GM23338 (cell line): Measurements from ENCODE around the gene ZSCAN25. TPM values are rescaled to one million over a fixed set of nuclear protein-coding genes. Genes with fewer than 3 reads are reported as not detected.

Experiments used
- ATAC-seq: fragments of 200-7000 bp; cut with Tn5 transposase; 3 replicates; pipeline ENCODE4 v1.9.1; 2020
- DNase-seq: peaks from one replicate; pipeline ENCODE4 v3.0.0-alpha.2; 2015; ENCODE audit warnings: low spot score
- H2AFZ ChIP-seq: fragments of 200-600 bp; sonication (generic); 2 replicates; pipeline ENCODE4 v1.8.0; 2016; ENCODE audit warnings: antibody characterized with exemption, mild to moderate bottlenecking, moderate library complexity
- H3F3A ChIP-seq: fragments of 200-600 bp; sonication (generic); replicated peaks from 2 replicates; pipeline ENCODE4 v1.8.0; 2017; ENCODE audit warnings: antibody characterized with exemption, mixed run types, low read depth
- H3K27ac ChIP-seq: fragments of 200-600 bp; sonication (generic); 2 replicates; pipeline ENCODE4 v1.6.1; 2016; ENCODE audit warnings: low read depth
- H3K27me3 ChIP-seq: fragments of 200-600 bp; sonication (generic); 2 replicates; pipeline ENCODE4 v1.8.0; 2016; ENCODE audit warnings: mild to moderate bottlenecking, mixed run types, moderate library complexity; ENCODE audit not compliant: insufficient read depth
- H3K36me3 ChIP-seq: fragments of 200-600 bp; sonication (generic); 2 replicates; pipeline ENCODE4 v1.8.0; 2016; ENCODE audit warnings: mild to moderate bottlenecking; ENCODE audit not compliant: insufficient read depth
- H3K4me1 ChIP-seq: fragments of 200-600 bp; sonication (generic); 2 replicates; pipeline ENCODE4 v1.8.0; 2016; ENCODE audit warnings: mild to moderate bottlenecking, moderate library complexity; ENCODE audit not compliant: insufficient read depth
- H3K4me2 ChIP-seq: fragments of 200-600 bp; sonication (generic); 2 replicates; pipeline ENCODE4 v1.7.1; 2017; ENCODE audit warnings: mixed run types
- H3K4me3 ChIP-seq: fragments of 200-600 bp; sonication (generic); 2 replicates; pipeline ENCODE4 v1.6.1; 2016; ENCODE audit warnings: mixed run types
- H3K79me2 ChIP-seq: fragments of 200-600 bp; sonication (generic); replicated peaks from 2 replicates; pipeline ENCODE4 v1.8.0; 2017; ENCODE audit warnings: mild to moderate bottlenecking; ENCODE audit not compliant: insufficient read depth
- H3K9me2 ChIP-seq: fragments of 200-600 bp; sonication (generic); 2 replicates; pipeline ENCODE4 v1.8.0; 2017; ENCODE audit not compliant: insufficient read depth
- H4K20me1 ChIP-seq: fragments of 200-600 bp; sonication (generic); replicated peaks from 2 replicates; pipeline ENCODE4 v1.8.0; 2017; ENCODE audit warnings: mild to moderate bottlenecking; ENCODE audit not compliant: insufficient read depth
- H3K27ac Mint-ChIP-seq: 2 replicates; pipeline ENCODE4 v1.8.0; 2020; ENCODE audit warnings: inconsistent platforms, mild to moderate bottlenecking, moderate library complexity, mixed read lengths
- H3K27me3 Mint-ChIP-seq: 3 replicates; pipeline ENCODE4 v1.8.0; 2022; ENCODE audit warnings: low read depth, mild to moderate bottlenecking, moderate library complexity, mixed read lengths, inconsistent platforms; ENCODE audit not compliant: insufficient read depth, poor library complexity
- H3K36me3 Mint-ChIP-seq: 3 replicates; pipeline ENCODE4 v1.8.0; 2021; ENCODE audit warnings: low read depth, mild to moderate bottlenecking, inconsistent platforms, moderate library complexity, mixed read lengths
- H3K4me1 Mint-ChIP-seq: 3 replicates; pipeline ENCODE4 v1.8.0; 2020; ENCODE audit warnings: mild to moderate bottlenecking, inconsistent platforms, mixed read lengths
- H3K4me3 Mint-ChIP-seq: 3 replicates; pipeline ENCODE4 v1.8.0; 2021; ENCODE audit warnings: moderate library complexity, mild to moderate bottlenecking, inconsistent platforms, mixed read lengths
- H3K9me3 Mint-ChIP-seq: 3 replicates; pipeline ENCODE4 v1.8.0; 2020; ENCODE audit warnings: moderate library complexity, mild to moderate bottlenecking, inconsistent platforms, mixed read lengths
- CREB1 ChIP-seq: fragments of 250-450 bp; sonication (Bioruptor Pico); IDR thresholded peaks from 2 replicates; pipeline ENCODE4 v1.5.0; 2020; ENCODE audit warnings: low read depth, mild to moderate bottlenecking, moderate library complexity
- EZH2 ChIP-seq: fragments of 200-600 bp; sonication (generic); IDR thresholded peaks from one replicate; pipeline ENCODE4 v1.8.0; 2017; ENCODE audit warnings: antibody characterized with exemption, mild to moderate bottlenecking, low read depth; ENCODE audit not compliant: unreplicated experiment
- EZH2phosphoT487 ChIP-seq: fragments of 200-600 bp; sonication (generic); IDR thresholded peaks from one replicate; pipeline ENCODE4 v1.8.1; 2018; ENCODE audit warnings: antibody characterized with exemption; ENCODE audit not compliant: unreplicated experiment
- JUNB ChIP-seq: IDR thresholded peaks from one replicate; pipeline ENCODE4 v1.6.1; 2016; ENCODE audit warnings: antibody characterized with exemption; ENCODE audit not compliant: unreplicated experiment
- NANOG ChIP-seq: IDR thresholded peaks from 2 replicates; pipeline ENCODE4 v1.6.1; 2016; ENCODE audit warnings: antibody characterized with exemption, borderline replicate concordance
- POLR2AphosphoS5 ChIP-seq: IDR thresholded peaks from 2 replicates; pipeline ENCODE4 v1.6.1; 2016; ENCODE audit warnings: antibody characterized with exemption, low read depth
- STAT1 ChIP-seq: IDR thresholded peaks from one replicate; pipeline ENCODE4 v1.6.1; 2016; ENCODE audit warnings: antibody characterized with exemption; ENCODE audit not compliant: unreplicated experiment
- ZNF114 ChIP-seq: fragments of 250-450 bp; sonication (Bioruptor Pico); IDR thresholded peaks from 2 replicates; pipeline ENCODE4 v1.5.0; 2020; ENCODE audit warnings: mild to moderate bottlenecking, moderate library complexity
- ZNF331 ChIP-seq: fragments of 250-450 bp; sonication (Bioruptor Pico); IDR thresholded peaks from 2 replicates; pipeline ENCODE4 v1.5.0; 2020; ENCODE audit warnings: low read depth, mild to moderate bottlenecking, moderate library complexity
- ZNF462 ChIP-seq: fragments of 250-450 bp; sonication (Bioruptor Pico); IDR thresholded peaks from 2 replicates; pipeline ENCODE4 v1.5.0; 2020; ENCODE audit warnings: mild to moderate bottlenecking, moderate library complexity
- polyA plus RNA-seq: library from polyadenylated mRNA; unstranded; fragments of >200 nt; fragmentation: Nextera tagmentation; extraction: Ambion mirVana; gene quantifications from 2 replicates; pipeline ENCODE4 v1.2.1, GENCODE V29; 2016
- total RNA-seq: library from RNA; depleted of rRNA; stranded (reverse); fragments of >200 nt; shearing (Covaris generic); gene quantifications from 2 replicates; pipeline ENCODE4 v1.2.3, GENCODE V29; 2014
- TF ChIP-seq, protein P1 (sequence below), 2 experiments: fragments of 200-600 bp in 1 of 2; sonication (generic) in 1 of 2; conservative IDR thresholded peaks; 2 replicates each; pipeline versions ENCODE4 v1.5.1 to v1.6.1; 2016 to 2017; ENCODE audit warnings: antibody characterized with exemption in 2 of 2, low read depth in 2 of 2, mild to moderate bottlenecking in 2 of 2, moderate library complexity in 1 of 2
- TF ChIP-seq, protein P2 (sequence below): IDR thresholded peaks from one replicate; pipeline ENCODE4 v1.6.1; 2018; ENCODE audit warnings: antibody characterized with exemption; ENCODE audit not compliant: unreplicated experiment
- TF ChIP-seq, protein P3 (sequence below): IDR thresholded peaks from 2 replicates; pipeline ENCODE4 v1.6.1; 2016; ENCODE audit warnings: antibody characterized with exemption

Gene ZSCAN25
- total and polyA plus RNA-seq, 2 experiments from 2014 or later: 4.8 to 17.5 TPM

- Histone ChIP-seq H3K36me3 (no peaks in the 10 kb centered on the region), H3K4me3 (no peak overlapping the region), H3F3A (0 out of 2 replicates have a peak, but pooled peaks cover 2% of the 10 kb centered on the region), H3K79me2 (no peaks in the 10 kb centered on the region), H2AFZ (no peak overlapping the region), H3K27me3 (no peaks in the 10 kb centered on the region), H3K4me2 (no peak overlapping the region), H3K4me1 (peaks cover 4% of the 10 kb centered on the region), H3K9me2 (peaks cover 7% of the 10 kb centered on the region), H3K27ac (no peak overlapping the region), H4K20me1 (no peaks in the 10 kb centered on the region)
- H3K9me3 Mint-ChIP-seq: no peaks in the 10 kb centered on the region; the same call in 2 of the 3 replicates
- no peak overlapping the region for H3K27ac Mint-ChIP-seq
- H3K36me3 Mint-ChIP-seq: peaks cover 23% of the 10 kb centered on the region
- peaks cover 5% of the 10 kb centered on the region; the same call in 2 of the 3 replicates for H3K4me1 Mint-ChIP-seq
- TF ChIP-seq NANOG (no peak), ZNF462 (CRISPR knock-in tag) (no peak), ZNF114 (CRISPR knock-in tag) (no peak), STAT1 (no peak), JUNB (no peak), POLR2AphosphoS5 (no peak), EZH2 (no peak), ZNF331 (no peak), CREB1 (no peak), EZH2phosphoT487 (no peak)
- TF ChIP-seq, protein P1, sequence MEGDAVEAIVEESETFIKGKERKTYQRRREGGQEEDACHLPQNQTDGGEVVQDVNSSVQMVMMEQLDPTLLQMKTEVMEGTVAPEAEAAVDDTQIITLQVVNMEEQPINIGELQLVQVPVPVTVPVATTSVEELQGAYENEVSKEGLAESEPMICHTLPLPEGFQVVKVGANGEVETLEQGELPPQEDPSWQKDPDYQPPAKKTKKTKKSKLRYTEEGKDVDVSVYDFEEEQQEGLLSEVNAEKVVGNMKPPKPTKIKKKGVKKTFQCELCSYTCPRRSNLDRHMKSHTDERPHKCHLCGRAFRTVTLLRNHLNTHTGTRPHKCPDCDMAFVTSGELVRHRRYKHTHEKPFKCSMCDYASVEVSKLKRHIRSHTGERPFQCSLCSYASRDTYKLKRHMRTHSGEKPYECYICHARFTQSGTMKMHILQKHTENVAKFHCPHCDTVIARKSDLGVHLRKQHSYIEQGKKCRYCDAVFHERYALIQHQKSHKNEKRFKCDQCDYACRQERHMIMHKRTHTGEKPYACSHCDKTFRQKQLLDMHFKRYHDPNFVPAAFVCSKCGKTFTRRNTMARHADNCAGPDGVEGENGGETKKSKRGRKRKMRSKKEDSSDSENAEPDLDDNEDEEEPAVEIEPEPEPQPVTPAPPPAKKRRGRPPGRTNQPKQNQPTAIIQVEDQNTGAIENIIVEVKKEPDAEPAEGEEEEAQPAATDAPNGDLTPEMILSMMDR (conservative IDR thresholded peaks at IDR 0.05; ENCODE audit: low read depth in 2 of 2): no peak
- TF ChIP-seq, protein P2, sequence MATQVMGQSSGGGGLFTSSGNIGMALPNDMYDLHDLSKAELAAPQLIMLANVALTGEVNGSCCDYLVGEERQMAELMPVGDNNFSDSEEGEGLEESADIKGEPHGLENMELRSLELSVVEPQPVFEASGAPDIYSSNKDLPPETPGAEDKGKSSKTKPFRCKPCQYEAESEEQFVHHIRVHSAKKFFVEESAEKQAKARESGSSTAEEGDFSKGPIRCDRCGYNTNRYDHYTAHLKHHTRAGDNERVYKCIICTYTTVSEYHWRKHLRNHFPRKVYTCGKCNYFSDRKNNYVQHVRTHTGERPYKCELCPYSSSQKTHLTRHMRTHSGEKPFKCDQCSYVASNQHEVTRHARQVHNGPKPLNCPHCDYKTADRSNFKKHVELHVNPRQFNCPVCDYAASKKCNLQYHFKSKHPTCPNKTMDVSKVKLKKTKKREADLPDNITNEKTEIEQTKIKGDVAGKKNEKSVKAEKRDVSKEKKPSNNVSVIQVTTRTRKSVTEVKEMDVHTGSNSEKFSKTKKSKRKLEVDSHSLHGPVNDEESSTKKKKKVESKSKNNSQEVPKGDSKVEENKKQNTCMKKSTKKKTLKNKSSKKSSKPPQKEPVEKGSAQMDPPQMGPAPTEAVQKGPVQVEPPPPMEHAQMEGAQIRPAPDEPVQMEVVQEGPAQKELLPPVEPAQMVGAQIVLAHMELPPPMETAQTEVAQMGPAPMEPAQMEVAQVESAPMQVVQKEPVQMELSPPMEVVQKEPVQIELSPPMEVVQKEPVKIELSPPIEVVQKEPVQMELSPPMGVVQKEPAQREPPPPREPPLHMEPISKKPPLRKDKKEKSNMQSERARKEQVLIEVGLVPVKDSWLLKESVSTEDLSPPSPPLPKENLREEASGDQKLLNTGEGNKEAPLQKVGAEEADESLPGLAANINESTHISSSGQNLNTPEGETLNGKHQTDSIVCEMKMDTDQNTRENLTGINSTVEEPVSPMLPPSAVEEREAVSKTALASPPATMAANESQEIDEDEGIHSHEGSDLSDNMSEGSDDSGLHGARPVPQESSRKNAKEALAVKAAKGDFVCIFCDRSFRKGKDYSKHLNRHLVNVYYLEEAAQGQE: no peak
- TF ChIP-seq, protein P3, sequence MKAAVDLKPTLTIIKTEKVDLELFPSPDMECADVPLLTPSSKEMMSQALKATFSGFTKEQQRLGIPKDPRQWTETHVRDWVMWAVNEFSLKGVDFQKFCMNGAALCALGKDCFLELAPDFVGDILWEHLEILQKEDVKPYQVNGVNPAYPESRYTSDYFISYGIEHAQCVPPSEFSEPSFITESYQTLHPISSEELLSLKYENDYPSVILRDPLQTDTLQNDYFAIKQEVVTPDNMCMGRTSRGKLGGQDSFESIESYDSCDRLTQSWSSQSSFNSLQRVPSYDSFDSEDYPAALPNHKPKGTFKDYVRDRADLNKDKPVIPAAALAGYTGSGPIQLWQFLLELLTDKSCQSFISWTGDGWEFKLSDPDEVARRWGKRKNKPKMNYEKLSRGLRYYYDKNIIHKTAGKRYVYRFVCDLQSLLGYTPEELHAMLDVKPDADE: no peak
- DNase-seq (no peak), ATAC-seq (no peak)
- H3K4me3 Mint-ChIP-seq: no peak overlapping the region
- H3K27me3 Mint-ChIP-seq: peaks cover 1% of the 10 kb centered on the region
These were observed 27.7 kb downstream of the ZSCAN25 start for GRCh38 chr7:99644431-99644830.
